Stimulated activated CD8-positive, alpha-beta memory T cell treated with anti-CD3 and anti-CD28 coated beads, Interleukin-4, amount 100 ng/mL, for 48 hours (primary cell): Measurements from ENCODE around the gene CRTAC1.
A peak's percentile ranks its signal among the peaks of the same experiment; 100 is the strongest.

ENCODE experiments used
- DNase-seq: peaks from one replicate; pipeline ENCODE4 v3.0.0-alpha.2; 2020

The CRTAC1 gene

DNA sequence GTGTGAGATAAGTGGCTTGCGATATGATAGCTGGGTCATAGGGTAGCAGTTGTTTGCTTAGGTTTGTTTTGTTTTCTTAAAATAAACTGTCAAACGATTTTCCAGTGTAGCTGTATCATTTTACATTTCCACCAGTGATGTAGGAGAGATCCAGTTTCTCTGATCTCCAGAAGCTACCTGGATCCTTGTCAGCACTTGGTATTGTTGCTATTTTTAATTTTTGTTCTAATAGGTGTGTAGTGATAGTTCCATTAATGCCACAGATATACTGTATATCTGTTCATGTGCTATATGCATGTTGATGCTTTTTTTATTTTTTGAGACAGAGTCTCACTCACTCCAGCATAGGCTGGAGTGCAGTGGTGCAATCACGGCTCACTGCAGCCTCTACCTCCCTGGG lies 136.3 kb downstream of the CRTAC1 start:
- DNase-seq = no peak

DNA sequence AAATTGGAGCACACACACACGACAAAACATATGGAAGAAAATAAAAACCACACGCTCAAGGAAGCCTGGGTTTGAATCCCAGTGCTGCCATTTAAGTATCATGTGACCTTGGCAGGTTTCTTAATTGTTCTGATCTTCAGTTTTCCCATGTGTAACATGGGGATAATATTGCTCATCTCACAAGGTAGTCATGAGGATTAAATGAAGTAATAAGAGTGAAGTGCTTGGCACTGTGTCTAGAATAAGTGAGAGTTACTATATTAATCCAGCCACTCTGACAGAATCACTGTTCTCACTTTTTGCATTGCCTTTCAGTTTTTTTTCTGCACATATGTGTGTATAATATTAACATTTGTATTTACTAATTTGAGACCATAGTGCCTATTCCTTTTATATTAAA lies 137.5 kb downstream of the CRTAC1 start:
- no peak for DNase-seq

- DNase-seq = no peak
These were observed 137.9 kb downstream of the CRTAC1 start for GRCh38 chr10:97892506-97892905.

DNA sequence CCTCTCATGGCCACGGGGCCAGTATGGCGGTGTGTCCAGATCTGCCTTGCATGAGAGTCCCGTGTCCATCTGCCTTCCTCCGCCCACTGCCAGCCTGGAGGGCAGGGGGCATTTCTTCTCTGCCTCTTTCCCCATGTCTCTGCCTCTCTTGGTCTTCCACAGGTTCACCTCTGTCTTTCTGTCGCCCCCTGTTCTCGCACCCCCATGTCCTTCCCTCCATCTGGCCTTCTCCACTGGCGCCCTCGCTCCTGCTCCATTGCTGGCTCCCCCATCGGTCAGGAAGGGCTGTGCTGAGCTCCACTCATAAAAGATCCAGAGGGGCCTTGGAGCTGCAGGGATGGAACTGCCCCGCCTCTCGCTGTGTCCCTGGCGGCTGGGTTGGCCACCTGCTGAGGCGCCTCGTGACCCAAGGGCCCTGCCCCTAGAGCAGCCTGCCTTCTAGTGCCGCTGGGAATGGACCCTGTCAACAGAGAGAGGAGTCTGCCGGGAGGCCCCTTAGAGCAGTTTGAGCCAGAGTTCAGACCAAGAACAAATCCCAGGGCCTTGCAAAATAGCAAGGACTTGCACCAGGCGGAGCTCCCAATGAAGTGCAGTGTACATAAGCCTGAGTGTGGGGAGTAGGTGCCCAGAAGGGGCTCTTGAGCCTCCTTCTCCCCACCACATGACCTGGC lies 138.8 kb downstream of the CRTAC1 start:
- no peak for DNase-seq

- no peak for DNase-seq
These were observed 140.8 kb downstream of the CRTAC1 start for GRCh38 chr10:97889461-97890265.

DNA sequence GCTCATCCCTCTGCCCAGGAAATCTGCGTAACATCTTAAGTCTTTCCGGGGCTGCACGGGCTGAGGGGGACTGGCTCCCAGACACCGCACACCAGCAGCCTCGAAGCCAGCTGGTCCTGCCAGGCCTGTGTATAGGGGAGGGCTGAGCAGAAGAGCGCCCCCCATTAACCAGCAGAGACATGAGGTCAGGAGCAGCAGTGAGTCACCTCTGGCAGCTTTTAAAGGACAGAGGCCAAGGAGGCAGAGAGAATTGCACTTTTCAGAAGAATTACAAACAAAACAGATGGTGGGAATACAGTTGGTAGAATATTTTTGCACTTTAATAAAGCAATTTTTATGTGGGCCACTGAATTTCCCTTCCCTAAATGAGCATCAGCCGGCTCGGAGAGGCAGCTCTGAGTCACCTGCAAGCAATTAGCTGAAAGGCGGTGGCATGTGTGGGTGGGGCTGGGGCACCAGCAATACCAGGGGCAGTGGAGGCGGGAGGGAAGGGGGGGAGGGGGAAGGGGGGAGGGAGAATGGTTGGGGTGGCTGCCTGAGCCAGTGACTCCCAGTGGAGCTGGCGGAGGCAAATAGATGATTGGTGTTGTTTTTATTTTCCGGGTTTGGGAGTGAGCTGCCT lies 141.7 kb downstream of the CRTAC1 start:
- DNase-seq = no peak

DNA sequence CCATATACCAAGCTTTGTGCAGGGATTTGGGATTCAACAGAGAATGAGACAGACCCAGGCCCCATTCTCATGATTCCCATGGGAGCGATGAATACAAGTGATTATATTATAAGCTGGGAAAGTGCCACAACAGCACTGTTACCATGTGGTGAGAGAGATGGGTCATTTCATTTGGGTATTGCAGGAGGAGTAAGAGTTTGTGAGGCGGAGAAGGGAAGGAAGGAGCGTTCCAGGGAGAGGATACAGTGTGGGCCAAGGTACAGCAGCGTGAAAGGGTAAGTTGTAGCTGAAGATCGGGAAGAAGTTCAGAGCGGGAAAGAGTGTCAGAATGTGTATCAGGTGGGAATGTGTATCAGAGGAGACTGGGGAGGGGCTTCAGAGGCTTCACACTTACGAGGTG lies 142.3 kb downstream of the CRTAC1 start:
- DNase-seq = no peak

DNA sequence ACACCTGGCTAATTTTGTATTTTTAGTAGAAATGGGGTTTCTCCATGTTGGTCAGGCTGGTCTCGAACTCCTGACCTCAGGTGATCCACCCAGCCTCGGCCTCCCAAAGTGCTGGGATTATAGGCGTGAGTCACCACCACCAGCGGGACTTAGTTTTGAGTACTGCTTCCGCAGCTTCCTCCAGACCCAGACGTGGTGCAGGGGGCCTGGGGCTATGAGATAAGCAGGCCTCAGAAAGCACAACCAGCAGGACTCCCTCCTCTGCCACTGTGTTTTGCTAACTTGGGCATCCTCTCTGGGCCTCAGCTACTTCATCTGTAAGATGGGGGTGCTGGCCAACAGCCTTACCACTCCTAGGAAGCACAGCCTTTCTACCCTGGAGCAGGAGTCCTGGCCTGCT lies 143.0 kb downstream of the CRTAC1 start:
- no peak for DNase-seq

DNA sequence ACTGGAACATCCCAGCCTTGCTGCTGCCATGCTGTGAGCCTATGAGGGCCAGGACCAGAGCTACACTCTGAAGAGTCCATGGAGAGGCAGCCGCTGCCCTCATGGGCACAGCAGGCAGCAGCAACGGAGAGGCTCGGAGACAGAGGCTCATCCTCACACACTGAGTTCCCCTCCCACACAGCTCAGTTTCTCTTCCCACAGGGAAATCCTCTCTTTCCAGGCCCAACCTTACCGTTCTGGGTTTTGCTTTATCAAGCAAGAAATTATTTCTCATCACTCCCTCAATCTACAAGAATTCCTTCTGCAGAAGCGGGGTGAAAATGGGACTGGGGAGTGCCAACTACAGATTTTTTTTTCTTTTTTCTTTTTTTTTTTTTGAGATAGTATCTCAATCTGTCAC lies 144.1 kb downstream of the CRTAC1 start:
- no peak for DNase-seq

- DNase-seq = no peak
These were observed 147.3 kb downstream of the CRTAC1 start for GRCh38 chr10:97883092-97883485.

- peak; percentile 41 for DNase-seq
These were observed 148.0 kb downstream of the CRTAC1 start for GRCh38 chr10:97882142-97883091.

GRCh38 chr10:97880109-97880508 lies 150.3 kb downstream of the CRTAC1 start:
- no peak for DNase-seq

DNA sequence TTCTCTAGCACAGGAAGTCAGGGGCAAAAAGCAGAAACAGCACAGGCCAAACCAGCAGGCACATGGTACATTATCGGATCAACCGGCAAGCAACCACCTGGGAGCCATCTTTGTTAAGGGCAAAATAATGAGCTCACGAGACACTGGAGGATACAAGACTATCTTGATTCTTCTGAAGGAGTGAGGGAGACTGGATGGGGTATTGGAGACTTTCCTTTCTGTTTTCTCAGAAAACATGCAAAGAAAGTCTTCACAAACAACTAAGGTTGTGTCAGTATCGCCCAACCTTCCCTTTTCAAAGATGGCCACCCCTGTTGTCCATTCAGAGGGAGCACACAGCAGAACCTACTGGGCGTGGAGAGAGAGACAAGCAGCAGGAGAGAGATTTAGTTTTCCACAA lies 151.2 kb downstream of the CRTAC1 start:
- DNase-seq = no peak

GRCh38 chr10:97876402-97876801 lies 154.0 kb downstream of the CRTAC1 start:
- no peak for DNase-seq

DNA sequence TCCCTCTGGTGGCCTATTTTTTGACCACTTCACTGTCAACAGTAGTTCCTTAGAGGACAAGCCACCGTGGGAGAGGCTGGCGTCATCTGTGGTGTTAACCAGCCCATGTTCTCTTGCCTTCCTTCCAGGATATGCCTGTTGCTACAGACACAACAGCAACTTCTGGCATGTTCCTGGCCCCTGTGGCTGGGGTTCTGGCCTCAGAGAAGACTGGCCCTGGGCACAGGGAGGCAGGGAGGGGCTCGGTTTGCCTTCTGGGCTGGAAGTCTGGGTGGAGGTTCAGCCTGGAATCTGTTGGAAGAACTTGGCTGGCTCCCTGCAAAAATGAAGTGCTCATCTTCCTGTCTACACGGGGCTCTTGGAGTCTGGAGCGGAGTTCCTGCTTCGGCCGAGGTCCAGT lies 155.0 kb downstream of the CRTAC1 start:
- DNase-seq = no peak

DNA sequence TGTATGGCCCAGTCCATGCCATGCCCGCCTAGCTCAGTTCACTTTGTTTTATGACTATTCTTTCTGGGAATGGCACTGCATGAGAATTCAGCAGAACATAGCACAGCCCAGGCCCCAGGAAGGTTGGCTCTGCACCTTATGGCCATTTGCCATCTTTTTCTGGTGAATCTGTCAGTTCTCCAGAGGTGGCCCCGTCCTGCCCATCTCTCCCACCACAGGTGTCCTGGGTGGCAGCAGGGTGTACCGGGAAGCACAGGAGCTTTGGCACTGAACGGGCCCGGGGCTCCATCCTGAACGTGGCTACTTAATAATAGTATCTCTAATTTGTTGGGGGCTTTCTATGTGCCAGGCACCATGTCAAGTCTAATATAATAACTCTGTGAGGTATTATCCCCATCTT lies 156.1 kb downstream of the CRTAC1 start:
- no peak for DNase-seq

DNA sequence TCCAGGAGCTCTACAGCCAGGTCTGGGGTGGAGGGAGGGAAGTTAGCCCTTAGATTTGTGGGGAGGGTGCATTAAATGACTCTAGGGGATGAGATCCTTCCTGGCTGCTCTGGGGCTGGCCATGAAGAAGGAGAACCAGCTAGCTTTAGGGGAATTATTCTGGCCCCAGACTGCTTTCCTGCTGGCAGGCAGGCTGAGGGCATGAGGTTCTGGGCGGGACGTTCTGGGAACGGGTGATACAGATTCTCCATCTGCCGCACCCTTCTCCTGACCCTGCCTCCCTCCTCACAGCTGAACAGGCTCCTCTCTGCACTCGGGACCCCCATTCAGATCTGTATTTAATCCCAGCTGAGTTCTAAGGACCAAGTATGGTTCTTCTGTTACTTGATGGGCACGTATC lies 156.9 kb downstream of the CRTAC1 start:
- no peak for DNase-seq

DNA sequence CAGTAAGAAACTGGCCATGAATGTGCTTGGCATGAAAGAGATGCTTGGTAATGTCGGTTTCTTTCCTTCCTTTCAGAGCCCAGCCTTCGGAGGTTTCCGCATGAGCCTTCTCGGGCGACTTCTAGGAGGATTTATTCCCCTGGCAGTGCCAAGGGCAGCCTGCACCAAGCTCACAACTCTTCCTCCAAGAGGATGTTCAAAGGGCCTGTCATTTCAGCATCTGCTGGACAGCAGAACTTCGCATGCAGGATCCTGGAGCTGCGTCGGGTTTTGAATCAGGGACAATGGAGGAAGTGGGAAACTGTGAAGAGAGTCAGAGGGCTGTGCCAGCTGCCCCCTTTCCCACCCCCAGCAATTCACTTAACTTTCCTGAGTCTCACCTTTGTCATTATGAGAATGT lies 159.4 kb downstream of the CRTAC1 start:
- no peak for DNase-seq

GRCh38 chr10:97869091-97870042 lies 161.1 kb downstream of the CRTAC1 start:
- DNase-seq = peak; percentile 86

DNA sequence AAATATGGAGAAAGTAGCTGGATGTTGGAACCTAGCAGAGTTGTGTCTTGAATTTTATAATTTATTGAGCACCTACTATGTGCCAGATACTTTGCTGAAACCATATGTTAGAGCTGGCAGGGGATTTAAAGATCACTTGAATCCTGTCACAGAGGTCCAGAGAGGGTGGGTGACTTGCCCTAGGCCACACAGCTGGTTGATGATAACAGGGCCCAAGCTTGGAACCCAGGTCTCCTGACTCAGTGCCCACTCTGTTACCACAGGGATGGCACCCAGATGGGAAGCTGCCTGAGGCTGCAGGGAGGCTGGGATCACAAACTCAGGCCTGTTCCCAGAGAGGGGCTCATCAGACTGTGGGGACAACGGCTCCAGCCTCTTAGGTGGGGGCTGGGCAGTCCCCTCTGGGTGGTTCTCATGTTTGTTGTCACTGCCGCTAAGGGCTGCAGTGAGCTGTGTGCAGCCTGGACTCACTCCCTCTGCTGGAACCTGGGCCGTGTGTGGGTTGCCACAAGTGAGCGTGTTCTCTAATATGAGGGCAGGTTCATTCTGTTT lies 162.2 kb downstream of the CRTAC1 start:
- DNase-seq = no peak

- no peak for DNase-seq
These were observed 163.1 kb downstream of the CRTAC1 start for GRCh38 chr10:97867220-97867800.
